Chondrocyte (in vitro differentiated cells): Measurements from ENCODE around the gene STX19. TPM values are rescaled to one million over a fixed set of nuclear protein-coding genes. Genes with fewer than 3 reads are reported as not detected.
A peak's percentile ranks its signal among the peaks of the same experiment; 100 is the strongest.
"Not testable (repeated sequence)": the region's sequence is repeated elsewhere in the genome, so short reads cannot be mapped to it uniquely, and the experiment has no call there.

Source experiments
- DNase-seq: peaks from one replicate; pipeline ENCODE4 v3.0.0; 2021; ENCODE audit warnings: mixed read lengths, low spot score
- H3K27ac Mint-ChIP-seq: one replicate; pipeline ENCODE4 v1.8.0; 2021; ENCODE audit warnings: mild to moderate bottlenecking, moderate library complexity, mixed read lengths; ENCODE audit not compliant: unreplicated experiment
- H3K27me3 Mint-ChIP-seq: 2 replicates; pipeline ENCODE4 v1.8.0; 2021; ENCODE audit warnings: low read depth, mixed read lengths
- H3K36me3 Mint-ChIP-seq: 2 replicates; pipeline ENCODE4 v1.8.0; 2021; ENCODE audit warnings: low read depth, mixed read lengths
- H3K4me1 Mint-ChIP-seq: 2 replicates; pipeline ENCODE4 v1.8.0; 2021; ENCODE audit warnings: low read depth, mild to moderate bottlenecking, mixed read lengths
- H3K4me3 Mint-ChIP-seq: one replicate; pipeline ENCODE4 v1.8.0; 2021; ENCODE audit warnings: mild to moderate bottlenecking, moderate library complexity, mixed read lengths; ENCODE audit not compliant: unreplicated experiment
- H3K9me3 Mint-ChIP-seq: 2 replicates; pipeline ENCODE4 v1.8.0; 2021; ENCODE audit warnings: low read depth, mixed read lengths
- total RNA-seq: library from RNA; stranded (reverse); gene quantifications from 3 replicates; pipeline ENCODE4 v1.2.1, GENCODE V29; 2021
- TF ChIP-seq, protein P1 (sequence below): fragments of 200-600 bp; sonication (generic); IDR thresholded peaks from 2 replicates; pipeline ENCODE4 v1.5.0; 2021; ENCODE audit warnings: antibody characterized with exemption, mild to moderate bottlenecking, moderate library complexity

The STX19 gene
- total RNA-seq, 1 donor from 2014 or later, result not detected

DNA sequence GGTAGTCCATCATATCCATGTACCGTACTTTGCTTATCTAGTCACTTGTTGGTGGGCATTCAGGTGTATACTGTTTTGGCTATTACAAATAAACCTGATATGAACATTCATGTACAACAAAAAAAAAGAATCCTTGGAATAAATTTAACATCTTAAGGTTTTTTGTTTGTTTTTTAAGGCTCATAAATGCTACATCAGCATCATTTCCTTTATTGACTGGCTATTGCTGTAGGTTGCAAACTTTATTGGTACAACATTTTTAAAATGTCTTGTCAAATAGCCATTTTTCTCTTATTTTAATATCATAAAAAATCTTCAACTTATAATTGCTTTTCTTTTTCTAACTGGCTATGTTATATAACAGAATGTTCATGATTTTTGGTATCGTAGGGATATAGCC, 18.1 kb upstream of the STX19 start:
- Mint-ChIP-seq H3K4me1 (no peaks in the 10 kb centered on the region), H3K9me3 (no peaks in the 10 kb centered on the region), H3K27me3 (no peaks in the 10 kb centered on the region), H3K27ac (no peak overlapping the region), H3K4me3 (no peak overlapping the region), H3K36me3 (peaks cover 12% of the 10 kb centered on the region)
- DNase-seq, result no peak
- TF ChIP-seq, protein P1, sequence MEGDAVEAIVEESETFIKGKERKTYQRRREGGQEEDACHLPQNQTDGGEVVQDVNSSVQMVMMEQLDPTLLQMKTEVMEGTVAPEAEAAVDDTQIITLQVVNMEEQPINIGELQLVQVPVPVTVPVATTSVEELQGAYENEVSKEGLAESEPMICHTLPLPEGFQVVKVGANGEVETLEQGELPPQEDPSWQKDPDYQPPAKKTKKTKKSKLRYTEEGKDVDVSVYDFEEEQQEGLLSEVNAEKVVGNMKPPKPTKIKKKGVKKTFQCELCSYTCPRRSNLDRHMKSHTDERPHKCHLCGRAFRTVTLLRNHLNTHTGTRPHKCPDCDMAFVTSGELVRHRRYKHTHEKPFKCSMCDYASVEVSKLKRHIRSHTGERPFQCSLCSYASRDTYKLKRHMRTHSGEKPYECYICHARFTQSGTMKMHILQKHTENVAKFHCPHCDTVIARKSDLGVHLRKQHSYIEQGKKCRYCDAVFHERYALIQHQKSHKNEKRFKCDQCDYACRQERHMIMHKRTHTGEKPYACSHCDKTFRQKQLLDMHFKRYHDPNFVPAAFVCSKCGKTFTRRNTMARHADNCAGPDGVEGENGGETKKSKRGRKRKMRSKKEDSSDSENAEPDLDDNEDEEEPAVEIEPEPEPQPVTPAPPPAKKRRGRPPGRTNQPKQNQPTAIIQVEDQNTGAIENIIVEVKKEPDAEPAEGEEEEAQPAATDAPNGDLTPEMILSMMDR, result no peak

DNA sequence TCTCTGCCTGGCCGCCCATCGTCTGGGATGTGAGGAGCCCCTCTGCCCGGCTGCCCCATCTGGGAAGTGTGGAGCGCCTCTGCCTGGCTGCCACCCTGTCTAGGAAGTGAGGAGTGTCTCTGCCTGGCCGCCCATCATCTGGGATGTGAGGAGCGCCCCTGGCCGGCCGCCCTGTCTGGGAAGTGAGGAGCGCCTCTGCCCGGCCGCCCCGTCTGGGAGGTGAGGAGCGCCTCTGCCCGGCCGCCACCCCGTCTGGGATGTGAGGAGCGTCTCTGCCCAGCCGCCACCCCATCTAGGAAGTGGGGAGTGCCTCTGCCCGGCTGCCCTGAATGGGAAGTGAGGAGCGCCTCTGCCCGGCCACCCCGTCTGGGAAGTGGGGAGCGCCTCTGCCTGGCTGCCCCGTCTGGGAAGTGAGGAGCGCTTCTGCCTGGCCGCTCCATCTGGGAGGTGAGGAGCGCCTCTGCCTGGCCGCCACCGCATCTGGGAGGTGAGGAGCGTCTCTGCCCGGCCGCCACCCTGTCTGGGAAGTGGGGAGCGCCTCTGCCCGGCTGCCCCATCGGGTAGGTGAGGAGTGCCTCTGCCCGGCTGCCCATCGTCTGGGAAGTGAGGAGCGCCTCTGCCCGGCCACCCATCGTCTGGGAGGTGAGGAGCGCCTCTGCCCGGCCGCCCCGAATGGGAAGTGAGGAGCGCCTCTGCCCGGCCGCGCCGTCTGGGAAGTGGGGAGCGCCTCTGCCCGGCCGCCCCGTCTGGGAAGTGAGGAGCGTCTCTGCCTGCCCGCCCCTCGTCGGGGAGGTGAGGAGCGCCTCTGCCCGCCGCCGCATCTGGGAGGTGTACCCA, 15.9 kb upstream of the STX19 start:
- H3K27me3 Mint-ChIP-seq, H3K9me3 Mint-ChIP-seq, H3K27ac Mint-ChIP-seq, H3K4me3 Mint-ChIP-seq, H3K4me1 Mint-ChIP-seq, DNase-seq: not testable (repeated sequence)
- peaks cover 12% of the 10 kb centered on the region for H3K36me3 Mint-ChIP-seq

DNA sequence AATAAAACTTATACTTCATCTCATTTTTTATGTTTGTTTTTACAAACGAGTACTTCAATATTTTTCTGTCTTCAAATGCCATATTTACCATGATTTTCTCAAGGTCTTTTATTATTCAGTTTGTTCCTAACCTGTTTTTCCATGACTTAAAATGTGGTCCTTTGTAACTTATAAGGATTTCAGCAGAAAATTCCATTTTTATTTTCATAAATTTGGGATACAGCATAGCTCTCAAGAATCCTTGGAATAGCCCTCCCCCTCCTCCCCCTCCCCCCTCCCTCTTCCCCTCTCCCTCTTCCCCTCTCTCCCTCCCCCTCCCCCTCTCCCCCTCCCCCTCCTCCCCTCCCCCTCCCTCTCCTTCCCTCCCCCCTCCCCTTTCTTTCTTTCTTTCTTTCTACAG, 14.9 kb upstream of the STX19 start:
- no peak for DNase-seq
- no peak overlapping the region for H3K4me3 Mint-ChIP-seq
- H3K4me1 Mint-ChIP-seq, result no peaks in the 10 kb centered on the region
- TF ChIP-seq, protein P1, result no peak
- peaks cover 12% of the 10 kb centered on the region for H3K36me3 Mint-ChIP-seq
- peak overlapping the region; percentile 49 for H3K27ac Mint-ChIP-seq
- H3K9me3 Mint-ChIP-seq, result no peaks in the 10 kb centered on the region
- H3K27me3 Mint-ChIP-seq, result no peaks in the 10 kb centered on the region

DNA sequence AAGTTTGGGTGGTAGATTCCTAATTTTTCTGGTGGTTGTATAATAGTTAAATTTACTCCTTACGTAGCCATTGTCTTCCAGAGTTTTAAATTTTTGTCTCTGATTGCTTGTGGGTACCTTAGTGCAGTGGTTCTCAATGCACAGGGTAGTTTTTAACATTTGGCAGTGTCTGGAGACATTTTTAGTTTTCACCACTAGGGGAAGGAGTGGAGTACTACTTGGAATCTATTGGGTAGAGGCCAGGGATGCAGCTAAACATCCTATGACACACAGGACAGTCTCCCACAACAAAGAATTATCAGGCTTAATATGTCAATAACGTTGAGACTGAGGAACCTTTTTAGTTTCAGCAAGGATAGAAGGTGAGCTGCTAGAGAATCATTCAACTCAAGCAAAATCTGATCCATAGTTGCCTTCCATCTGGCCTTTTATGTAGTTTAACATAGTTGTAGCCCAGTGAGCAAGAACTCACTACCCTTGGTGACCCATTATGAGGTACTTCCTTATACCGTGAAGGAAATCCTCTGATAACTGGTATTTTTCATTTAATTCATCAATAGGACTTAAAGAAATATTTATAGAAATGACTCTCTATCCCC, 8.6 kb upstream of the STX19 start:
- Mint-ChIP-seq H3K36me3 (peaks cover 6% of the 10 kb centered on the region), H3K27me3 (no peaks in the 10 kb centered on the region), H3K27ac (no peak overlapping the region), H3K4me1 (peaks cover 2% of the 10 kb centered on the region), H3K9me3 (peaks cover 3% of the 10 kb centered on the region), H3K4me3 (no peak overlapping the region)
- DNase-seq, result no peak
- TF ChIP-seq, protein P1, result peak; percentile 64

DNA sequence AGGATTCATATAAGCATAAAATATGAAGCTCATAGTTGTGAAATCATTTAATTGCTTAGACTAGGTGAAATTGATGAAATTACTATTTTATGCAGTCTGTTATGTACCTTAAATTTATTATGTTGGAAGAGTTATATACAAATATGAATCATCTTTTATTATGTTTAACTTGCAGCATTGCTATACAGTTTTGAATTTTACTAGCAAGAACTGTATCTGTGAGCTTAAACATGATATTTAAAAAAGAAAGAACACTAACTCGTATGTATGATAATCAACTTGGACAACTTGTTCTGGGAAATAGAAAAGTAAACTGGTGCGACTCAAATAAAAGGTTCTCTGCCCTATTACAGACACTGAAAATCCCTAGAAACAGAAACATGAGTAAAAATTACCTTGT, 1.8 kb downstream of the STX19 start:
- DNase-seq, result no peak
- H3K27me3 Mint-ChIP-seq, result no peaks in the 10 kb centered on the region
- H3K27ac Mint-ChIP-seq, result no peak overlapping the region
- H3K9me3 Mint-ChIP-seq, result peaks cover under 1% of the 10 kb centered on the region
- H3K4me3 Mint-ChIP-seq, result no peak overlapping the region
- H3K36me3 Mint-ChIP-seq, result peaks cover 1% of the 10 kb centered on the region
- peaks cover 6% of the 10 kb centered on the region for H3K4me1 Mint-ChIP-seq
- TF ChIP-seq, protein P1, result no peak
